ENCODE data around the gene MLLT3. TPM values are rescaled to one million over a fixed set of nuclear protein-coding genes. Genes with fewer than 3 reads are reported as not detected.
A peak's percentile ranks its signal among the peaks of the same experiment; 100 is the strongest.

MLLT3 gene
- total RNA-seq, 2 donors from 2014 or later: 5.6 to 5.7 TPM

DNA sequence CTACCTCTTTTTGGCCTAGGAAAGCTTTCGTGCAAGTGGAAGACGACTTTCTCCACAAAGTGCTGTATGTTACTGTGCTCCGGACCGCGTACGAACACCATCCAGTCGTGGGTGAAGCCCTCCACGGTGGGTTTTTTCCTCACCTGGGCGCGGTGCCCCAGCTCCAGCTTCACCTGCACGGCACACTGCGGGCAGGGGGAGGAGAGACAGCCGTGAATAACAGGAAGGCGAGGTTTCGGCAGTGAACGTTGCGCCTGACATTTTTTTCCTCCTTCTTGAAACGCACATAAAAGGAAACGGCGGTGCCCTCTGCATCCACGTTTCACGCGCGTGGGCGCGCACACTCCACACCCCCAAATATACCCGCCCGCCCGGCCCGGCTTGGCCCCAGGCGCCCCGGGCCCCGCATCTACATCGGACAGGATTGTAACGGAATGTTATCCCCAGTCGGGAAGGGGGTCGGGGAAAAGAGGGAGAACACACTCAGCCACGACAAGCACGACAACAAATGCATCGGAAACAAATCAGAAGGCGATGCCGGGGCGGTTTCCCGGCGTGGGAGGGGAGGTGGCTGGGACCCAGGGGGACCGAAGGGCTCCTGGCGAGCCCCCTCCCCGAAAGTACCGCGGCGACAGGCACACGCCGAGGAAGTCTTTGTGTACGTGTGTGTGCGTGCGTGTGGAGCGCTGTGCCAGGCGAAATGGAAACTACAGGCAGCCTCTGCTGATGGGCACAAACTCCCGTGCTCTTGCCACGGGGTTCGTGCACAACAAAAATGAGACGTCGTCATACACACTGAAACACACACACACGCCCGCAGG is 1.4 kb downstream of the MLLT3 start:
- DNase-seq: peak; percentile 36 to 46 (median 39)
- no peaks in the 10 kb centered on the region for H3K27me3 ChIP-seq
- H3K27ac ChIP-seq: peak overlapping the region in 3 of 4 donors; percentile 74 to 87 (median 86)
- no peak for ATAC-seq
- intact Hi-C loops (cut with DNase I): no loop called here
- H3K36me3 ChIP-seq (replicated peaks in 1 of 2; ENCODE audit: insufficient read depth in 1 of 2, low read depth in 2 of 2): no peaks in the 10 kb centered on the region
- peak overlapping the region; percentile 81 to 92 for H3K4me3 ChIP-seq
- WGBS, 2 donors: 1% methylated on average over 52 to 65 of the region's 65 CpGs
- H3K9me3 ChIP-seq: no peaks in the 10 kb centered on the region
- H3K4me1 ChIP-seq: peaks cover 18% of the 10 kb centered on the region
- no peak for TF ChIP-seq POLR2A (IDR thresholded peaks at IDR 0.05)
- TF ChIP-seq, protein P1, sequence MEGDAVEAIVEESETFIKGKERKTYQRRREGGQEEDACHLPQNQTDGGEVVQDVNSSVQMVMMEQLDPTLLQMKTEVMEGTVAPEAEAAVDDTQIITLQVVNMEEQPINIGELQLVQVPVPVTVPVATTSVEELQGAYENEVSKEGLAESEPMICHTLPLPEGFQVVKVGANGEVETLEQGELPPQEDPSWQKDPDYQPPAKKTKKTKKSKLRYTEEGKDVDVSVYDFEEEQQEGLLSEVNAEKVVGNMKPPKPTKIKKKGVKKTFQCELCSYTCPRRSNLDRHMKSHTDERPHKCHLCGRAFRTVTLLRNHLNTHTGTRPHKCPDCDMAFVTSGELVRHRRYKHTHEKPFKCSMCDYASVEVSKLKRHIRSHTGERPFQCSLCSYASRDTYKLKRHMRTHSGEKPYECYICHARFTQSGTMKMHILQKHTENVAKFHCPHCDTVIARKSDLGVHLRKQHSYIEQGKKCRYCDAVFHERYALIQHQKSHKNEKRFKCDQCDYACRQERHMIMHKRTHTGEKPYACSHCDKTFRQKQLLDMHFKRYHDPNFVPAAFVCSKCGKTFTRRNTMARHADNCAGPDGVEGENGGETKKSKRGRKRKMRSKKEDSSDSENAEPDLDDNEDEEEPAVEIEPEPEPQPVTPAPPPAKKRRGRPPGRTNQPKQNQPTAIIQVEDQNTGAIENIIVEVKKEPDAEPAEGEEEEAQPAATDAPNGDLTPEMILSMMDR (IDR thresholded peaks at IDR 0.05): no peak

DNA sequence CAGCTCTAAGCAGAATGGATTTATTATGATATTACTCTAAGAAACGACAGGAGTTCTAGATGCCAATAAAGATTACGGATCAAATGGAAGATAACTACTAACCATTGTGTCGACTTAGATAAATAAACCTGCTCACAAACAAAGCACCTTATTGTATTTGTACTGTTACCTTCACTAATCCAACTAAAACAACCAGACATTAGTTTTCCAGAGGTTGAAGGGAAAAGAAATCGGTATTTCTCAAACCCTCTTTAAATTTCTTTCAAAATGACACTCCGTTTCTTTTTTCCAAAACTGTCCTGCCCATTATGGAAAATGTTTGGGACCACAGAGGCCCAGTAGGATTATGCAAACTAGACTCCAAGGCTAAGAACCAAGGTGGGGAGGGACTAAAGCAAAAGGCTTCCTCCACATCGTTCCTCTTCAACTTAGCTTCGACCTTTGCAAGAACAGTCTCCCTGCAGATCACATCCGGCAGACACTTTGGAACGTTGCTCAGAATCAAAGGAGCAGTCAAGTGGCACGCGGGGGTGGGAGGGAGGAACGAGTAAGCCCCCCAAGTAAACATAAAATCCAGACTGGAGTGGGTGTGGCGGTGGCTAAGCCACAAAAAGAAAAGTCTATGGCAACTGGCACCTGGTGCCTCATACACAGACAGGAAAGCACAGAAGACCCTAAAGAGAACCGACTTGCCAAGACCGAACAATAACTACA is 2.7 kb downstream of the MLLT3 start:
- no peaks in the 10 kb centered on the region for H3K36me3 ChIP-seq (replicated peaks in 1 of 2; ENCODE audit: insufficient read depth in 1 of 2, low read depth in 2 of 2)
- TF ChIP-seq POLR2A (IDR thresholded peaks at IDR 0.05): no peak
- TF ChIP-seq, protein P1 (IDR thresholded peaks at IDR 0.05): no peak
- H3K4me1 ChIP-seq: peaks cover 18% of the 10 kb centered on the region
- no peak for ATAC-seq
- intact Hi-C loops (cut with DNase I): no loop called here
- H3K27me3 ChIP-seq: no peaks in the 10 kb centered on the region
- peak overlapping the region in 3 of 4 donors; percentile 74 to 87 (median 86) for H3K27ac ChIP-seq
- no peak overlapping the region for H3K4me3 ChIP-seq
- 40 to 45% methylated on average over 15 of the region's 15 CpGs for WGBS, 2 donors
- DNase-seq: peak in 2 of 4 donors; percentile 8 to 16
- no peaks in the 10 kb centered on the region for H3K9me3 ChIP-seq

DNA sequence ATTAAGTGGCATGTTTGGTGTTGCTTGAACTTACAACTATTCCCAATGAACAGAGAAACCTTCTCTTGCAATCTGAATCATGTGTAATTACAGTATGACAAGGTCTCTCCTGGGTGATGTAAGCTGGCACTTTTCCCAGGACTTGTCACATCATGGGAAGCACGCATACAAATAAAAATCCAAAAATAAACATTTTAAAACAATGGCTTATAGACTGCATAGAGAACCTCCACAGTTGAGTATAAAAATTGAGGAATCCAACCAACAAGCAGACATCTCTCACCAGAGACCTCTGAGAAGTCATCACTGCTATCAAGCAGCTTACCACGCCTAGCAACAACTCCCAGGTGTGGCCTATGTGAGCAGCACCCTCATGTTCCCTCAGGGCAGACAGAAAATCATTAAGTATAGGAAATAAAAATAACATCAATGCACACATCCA is 3.9 kb downstream of the MLLT3 start:
- Histone ChIP-seq H3K4me3 (no peak overlapping the region), H3K27ac (peak overlapping the region in 3 of 4 donors; percentile 2 to 87 (median 9)), H3K27me3 (no peaks in the 10 kb centered on the region), H3K9me3 (no peaks in the 10 kb centered on the region), H3K36me3 (replicated peaks in 1 of 2; ENCODE audit: insufficient read depth in 1 of 2, low read depth in 2 of 2) (no peaks in the 10 kb centered on the region), H3K4me1 (peaks cover 10% of the 10 kb centered on the region)
- ATAC-seq (no peak), DNase-seq (peak; percentile 56 to 79 (median 76))
- TF ChIP-seq POLR2A (IDR thresholded peaks at IDR 0.05): no peak
- TF ChIP-seq, protein P1 (IDR thresholded peaks at IDR 0.05): no peak
- WGBS, 2 donors: 13 to 26% methylated on average over 2 of the region's 2 CpGs
- intact Hi-C loops (cut with DNase I): no loop called here

DNA sequence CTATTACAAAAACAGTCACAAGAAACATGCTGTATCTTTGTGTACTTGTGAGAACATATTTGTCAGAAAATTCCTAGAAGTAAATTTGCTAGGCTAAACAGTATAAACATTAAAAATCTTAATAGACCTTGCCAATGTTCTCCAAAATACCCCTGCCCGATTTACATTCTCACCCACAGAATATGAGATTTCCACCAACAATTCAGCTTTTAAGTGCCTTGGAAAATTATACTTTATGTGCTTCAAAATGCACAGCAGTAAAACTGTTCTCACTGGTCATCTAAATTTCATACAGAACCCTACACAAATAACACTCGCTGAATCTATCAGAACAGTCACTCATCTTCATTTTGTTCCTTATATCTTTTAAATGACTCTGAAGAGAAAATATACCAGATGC is 5.5 kb downstream of the MLLT3 start:
- peaks cover 17% of the 10 kb centered on the region for H3K4me1 ChIP-seq
- no peak overlapping the region for H3K27ac ChIP-seq

More for the DNA sequence above, 5.5 kb downstream of the MLLT3 start:
- 84 to 91% methylated on average over 2 of the region's 2 CpGs for WGBS, 2 donors
- intact Hi-C loops (cut with DNase I): no loop called here
- TF ChIP-seq, protein P1 (IDR thresholded peaks at IDR 0.05): no peak
- no peak for TF ChIP-seq POLR2A (IDR thresholded peaks at IDR 0.05)
- no peaks in the 10 kb centered on the region for H3K27me3 ChIP-seq
- H3K36me3 ChIP-seq (replicated peaks in 1 of 2; ENCODE audit: insufficient read depth in 1 of 2, low read depth in 2 of 2): no peaks in the 10 kb centered on the region
- no peak for ATAC-seq
- no peak for DNase-seq
- no peaks in the 10 kb centered on the region for H3K9me3 ChIP-seq
- no peak overlapping the region for H3K4me3 ChIP-seq

All from body of pancreas (tissue), 4 donors.